GM21723 (cell line): ENCODE results near the gene RFX7.
"Not testable (repeated sequence)": the region's sequence is repeated elsewhere in the genome, so short reads cannot be mapped to it uniquely, and the experiment has no call there.

ENCODE experiments used
- ATAC-seq: cut with Tn5 transposase; IDR thresholded peaks from one replicate; pipeline ENCODE4 v1.9.1; 2021; ENCODE audit warnings: mild to moderate bottlenecking, moderate library complexity; ENCODE audit not compliant: unreplicated experiment

RFX7 gene

GRCh38 chr15:56207711-56208110, 36.0 kb downstream of the RFX7 start:
- no peak for ATAC-seq

DNA sequence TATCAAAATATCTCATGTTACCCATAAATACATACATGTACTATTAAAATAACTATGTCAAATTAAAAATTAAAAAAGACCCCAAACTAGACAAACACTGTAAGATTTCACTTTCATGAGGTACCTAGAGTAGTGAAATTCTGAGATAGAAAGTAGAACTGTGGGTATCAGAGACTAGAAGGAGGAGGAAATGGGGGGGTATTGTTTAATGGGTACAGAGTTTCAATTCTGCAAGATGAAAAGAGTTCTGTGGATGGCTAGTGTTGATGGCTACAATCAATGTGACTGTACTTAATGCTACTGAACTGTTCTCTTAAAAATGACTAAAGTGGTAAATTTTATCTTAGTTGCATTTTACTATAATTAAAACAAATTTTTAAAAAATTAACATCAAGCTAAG, 36.6 kb downstream of the RFX7 start:
- peak; percentile 73 for ATAC-seq

GRCh38 chr15:56205061-56205876, 38.4 kb downstream of the RFX7 start:
- no peak for ATAC-seq

DNA sequence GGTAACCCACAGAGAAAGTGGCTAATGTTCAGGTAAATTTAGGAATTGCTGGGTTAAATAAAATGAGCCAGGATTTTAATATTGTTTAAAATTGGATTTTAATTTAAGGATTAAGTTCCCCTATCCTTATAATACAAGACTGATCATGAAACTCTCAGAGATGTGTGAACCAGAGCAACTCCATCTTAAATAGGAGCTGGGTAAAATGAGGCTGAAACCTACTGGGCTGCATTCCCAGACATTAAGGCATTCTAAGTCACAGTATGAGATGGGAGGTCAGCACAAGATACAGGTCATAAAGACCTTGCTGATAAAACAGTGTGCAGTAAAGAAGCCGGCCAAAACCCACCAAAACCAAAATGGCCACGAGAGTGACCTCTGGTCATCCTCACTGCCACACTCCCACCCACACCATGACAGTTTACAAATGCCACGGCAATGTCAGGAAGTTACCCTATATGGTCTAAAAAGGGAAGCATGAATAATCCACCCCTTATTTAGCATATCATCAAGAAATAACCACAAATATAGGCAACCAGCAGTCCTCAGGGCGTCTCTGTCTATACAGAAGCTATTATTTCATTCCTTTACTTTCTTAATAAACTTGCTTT, 40.3 kb downstream of the RFX7 start:
- not testable (repeated sequence) for ATAC-seq

GRCh38 chr15:56202701-56203100, 41.0 kb downstream of the RFX7 start:
- ATAC-seq, result no peak

DNA sequence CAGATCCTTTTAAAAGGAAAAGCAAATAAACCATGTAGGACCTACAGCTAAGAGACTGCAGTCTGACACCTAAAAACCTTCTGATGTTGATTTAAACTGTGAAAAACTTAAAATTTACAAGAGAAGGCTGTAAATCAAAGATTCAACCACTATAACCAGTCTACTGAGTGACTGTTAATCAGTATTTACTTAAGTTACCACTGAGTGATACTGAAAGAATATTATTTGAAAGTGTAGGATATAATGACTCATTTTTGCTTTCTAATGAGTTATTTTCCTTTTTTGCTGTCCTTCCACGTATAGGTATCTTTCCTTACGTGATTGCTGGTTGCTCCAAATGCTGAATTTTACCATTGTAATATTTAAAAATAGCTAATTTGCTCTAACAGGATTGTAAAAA, 44.6 kb downstream of the RFX7 start:
- ATAC-seq, result no peak

DNA sequence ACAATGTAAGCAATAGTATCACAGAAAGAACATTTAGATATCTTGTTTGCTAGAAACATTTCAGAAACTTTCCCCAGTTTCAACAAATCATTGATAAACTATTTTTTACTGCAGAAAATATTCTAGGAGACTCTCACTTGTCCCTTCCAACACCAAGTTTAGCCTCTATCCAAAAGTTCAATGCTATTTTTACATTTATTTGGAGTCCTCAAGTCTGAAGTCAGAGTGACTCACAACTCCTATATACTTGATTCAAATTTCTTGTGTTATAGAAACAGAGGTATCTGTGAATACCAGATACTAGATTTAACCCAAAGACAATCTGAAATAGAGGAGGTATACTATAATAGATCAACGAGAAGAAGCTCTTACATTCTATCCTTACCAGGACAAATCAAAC, 49.6 kb downstream of the RFX7 start:
- ATAC-seq, result no peak

- ATAC-seq, result no peak
Observed at GRCh38 chr15:56192659-56193442, 50.8 kb downstream of the RFX7 start.

GRCh38 chr15:56187665-56188064, 56.0 kb downstream of the RFX7 start:
- no peak for ATAC-seq

DNA sequence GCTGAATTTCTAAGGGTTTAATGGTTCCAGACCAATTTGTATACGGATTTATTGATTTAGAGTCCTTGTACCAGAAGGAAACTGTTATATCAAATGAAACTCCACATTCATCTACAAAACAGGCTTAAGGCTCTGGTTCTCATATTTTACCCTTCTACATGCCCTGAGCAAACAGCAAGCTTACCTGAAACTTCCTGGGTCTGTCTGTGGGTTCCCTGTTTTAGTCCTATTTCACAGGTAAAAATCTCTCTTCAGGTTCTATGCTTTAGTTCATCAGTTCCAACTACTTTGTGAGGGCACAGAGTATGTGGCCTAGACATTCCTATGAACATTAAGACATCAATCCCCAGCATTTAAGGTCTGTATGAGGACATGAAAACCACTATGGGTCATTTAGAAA, 57.7 kb downstream of the RFX7 start:
- no peak for ATAC-seq

GRCh38 chr15:56184516-56184915, 59.2 kb downstream of the RFX7 start:
- no peak for ATAC-seq

DNA sequence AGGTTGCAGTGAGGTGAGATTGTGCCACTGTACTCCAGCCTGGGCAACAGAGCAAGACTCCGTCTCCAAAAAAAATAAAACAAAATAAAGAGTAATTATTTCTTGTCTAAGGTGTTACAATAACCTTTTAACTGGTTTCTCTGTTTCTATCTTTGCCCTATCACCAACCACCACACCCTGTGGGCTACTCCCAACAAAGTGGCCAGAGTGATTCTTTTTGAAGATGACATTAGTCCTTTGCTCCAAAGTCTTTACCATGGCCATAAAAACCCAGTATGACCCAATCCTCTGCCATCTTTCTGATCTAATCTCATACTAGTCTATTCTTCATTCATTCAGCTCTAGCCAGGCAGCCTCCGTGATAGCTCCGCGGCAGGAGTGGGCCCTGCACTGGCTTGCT, 62.8 kb downstream of the RFX7 start:
- no peak for ATAC-seq

- no peak for ATAC-seq
Observed at GRCh38 chr15:56176996-56177395, 66.7 kb downstream of the RFX7 start.

GRCh38 chr15:56175788-56176187, 67.9 kb downstream of the RFX7 start:
- ATAC-seq, result no peak

- ATAC-seq, result no peak
Observed at GRCh38 chr15:56174649-56175048, 69.0 kb downstream of the RFX7 start.

- no peak for ATAC-seq
Observed at GRCh38 chr15:56168394-56168793, 75.3 kb downstream of the RFX7 start.

DNA sequence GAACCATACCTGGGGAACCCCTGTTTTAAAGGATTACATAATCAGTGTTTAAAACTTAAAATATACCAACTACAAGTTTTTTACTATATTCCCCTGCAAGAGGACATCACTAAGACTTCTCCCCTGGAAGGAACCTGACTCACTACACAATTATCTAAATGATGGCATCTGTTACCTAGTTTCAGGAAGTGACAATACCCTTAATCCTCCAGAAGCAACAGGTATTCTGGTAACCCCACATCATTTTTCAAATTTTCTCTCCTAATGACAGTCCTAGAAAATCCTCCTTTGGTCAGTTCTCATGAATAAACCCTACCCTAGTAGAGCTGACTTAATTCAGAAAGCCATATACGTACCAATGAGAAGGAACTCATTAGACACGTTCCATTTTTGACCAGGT, 78.4 kb downstream of the RFX7 start:
- no peak for ATAC-seq

DNA sequence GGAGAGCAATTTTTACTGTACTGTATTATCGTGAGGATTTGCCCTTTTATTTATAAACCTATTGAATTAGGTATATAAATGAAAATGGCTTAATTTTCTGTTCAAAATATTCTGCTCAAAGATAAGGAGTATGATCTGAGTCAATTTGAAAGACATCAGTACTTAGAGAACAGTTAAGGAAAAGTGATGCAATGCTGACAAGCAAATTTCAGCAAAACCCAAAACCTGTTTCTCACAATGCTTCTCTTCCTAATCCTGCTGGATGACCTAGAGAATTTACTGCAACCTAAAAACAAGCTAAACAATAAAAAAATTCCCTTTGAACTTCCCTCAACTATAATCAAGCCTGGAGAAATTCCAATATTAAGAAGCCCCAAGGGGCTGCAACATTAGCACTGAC, 82.7 kb downstream of the RFX7 start:
- ATAC-seq, result no peak

GRCh38 chr15:56156877-56157276, 86.8 kb downstream of the RFX7 start:
- ATAC-seq, result no peak

DNA sequence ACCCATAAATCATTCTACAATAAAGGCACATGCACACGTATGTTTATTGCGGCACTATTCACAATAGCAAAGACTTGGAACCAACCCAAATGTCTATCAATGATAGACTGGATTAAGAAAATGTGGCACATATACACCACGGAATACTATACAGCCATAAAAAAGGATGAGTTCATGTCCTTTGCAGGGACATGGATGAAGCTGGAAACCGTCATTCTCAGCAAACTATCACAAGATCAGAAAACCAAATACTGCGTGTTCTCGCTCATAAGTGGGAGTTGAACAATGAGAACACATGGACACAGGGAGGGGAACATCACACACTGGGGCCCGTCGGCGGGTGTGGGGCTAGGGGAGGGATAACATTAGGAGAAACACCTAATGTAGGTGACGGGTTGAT, 88.4 kb downstream of the RFX7 start:
- ATAC-seq, result not testable (repeated sequence)

- ATAC-seq, result not testable (repeated sequence)
Observed at GRCh38 chr15:56154768-56155167, 88.9 kb downstream of the RFX7 start.

DNA sequence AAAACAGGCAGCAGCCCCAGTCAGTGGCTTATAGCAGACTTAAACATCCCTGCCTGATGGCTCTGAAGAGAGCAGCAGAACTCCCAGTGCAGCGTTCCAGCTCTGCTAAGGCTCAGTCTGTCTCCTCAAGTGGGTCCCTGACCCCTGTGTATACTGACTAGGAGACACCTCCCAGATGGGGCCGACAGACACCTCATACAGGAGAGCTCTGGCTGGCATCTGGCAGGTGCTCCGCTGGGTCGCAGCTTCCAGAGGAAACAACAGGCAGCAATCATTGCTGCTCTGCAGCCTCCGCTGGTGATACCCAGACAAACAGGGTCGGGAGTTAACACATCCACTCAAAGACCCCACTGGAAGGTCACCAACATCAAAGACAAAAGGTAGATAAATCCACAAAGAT, 93.5 kb downstream of the RFX7 start:
- ATAC-seq, result no peak
